Measurements from ENCODE around the gene SERBP1.
"Not testable (repeated sequence)": the region's sequence is repeated elsewhere in the genome, so short reads cannot be mapped to it uniquely, and the experiment has no call there.

The SERBP1 gene

DNA sequence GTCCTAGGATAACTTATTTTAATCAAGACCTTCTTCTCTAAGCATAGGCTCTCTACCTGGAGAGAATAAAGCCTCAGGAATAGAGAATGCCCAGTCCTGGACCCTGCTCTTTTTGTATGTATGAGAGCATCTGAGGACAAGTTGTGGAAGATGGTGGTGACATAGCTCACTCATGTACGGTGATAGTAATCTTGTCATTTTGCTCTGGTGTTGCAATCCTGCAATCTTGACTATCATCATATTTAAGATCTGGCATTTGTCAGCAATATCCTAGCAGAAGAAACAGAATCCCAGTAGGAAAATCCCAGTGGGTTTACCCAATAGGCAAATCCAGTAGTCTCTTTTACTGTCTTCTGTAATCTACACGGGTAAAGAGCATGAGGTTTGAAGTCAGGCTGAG, 21.6 kb upstream of the SERBP1 start:
- Histone ChIP-seq H3K36me3 (ENCODE audit: control insufficient read depth, insufficient read depth, low read length) (no peaks in the 10 kb centered on the region), H3K4me3 (replicated peaks; ENCODE audit: low read depth, low read length) (no peak overlapping the region), H3K27me3 (replicated peaks; ENCODE audit: control insufficient read depth, insufficient read depth, low read length) (no peaks in the 10 kb centered on the region)
- DNase-seq (ENCODE audit: extremely low read depth, insufficient read length), result no peak
- TF ChIP-seq, protein P1, sequence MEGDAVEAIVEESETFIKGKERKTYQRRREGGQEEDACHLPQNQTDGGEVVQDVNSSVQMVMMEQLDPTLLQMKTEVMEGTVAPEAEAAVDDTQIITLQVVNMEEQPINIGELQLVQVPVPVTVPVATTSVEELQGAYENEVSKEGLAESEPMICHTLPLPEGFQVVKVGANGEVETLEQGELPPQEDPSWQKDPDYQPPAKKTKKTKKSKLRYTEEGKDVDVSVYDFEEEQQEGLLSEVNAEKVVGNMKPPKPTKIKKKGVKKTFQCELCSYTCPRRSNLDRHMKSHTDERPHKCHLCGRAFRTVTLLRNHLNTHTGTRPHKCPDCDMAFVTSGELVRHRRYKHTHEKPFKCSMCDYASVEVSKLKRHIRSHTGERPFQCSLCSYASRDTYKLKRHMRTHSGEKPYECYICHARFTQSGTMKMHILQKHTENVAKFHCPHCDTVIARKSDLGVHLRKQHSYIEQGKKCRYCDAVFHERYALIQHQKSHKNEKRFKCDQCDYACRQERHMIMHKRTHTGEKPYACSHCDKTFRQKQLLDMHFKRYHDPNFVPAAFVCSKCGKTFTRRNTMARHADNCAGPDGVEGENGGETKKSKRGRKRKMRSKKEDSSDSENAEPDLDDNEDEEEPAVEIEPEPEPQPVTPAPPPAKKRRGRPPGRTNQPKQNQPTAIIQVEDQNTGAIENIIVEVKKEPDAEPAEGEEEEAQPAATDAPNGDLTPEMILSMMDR (IDR thresholded peaks at IDR 0.05; ENCODE audit: insufficient read depth, low read length, poor library complexity, severe bottlenecking), result no peak

DNA sequence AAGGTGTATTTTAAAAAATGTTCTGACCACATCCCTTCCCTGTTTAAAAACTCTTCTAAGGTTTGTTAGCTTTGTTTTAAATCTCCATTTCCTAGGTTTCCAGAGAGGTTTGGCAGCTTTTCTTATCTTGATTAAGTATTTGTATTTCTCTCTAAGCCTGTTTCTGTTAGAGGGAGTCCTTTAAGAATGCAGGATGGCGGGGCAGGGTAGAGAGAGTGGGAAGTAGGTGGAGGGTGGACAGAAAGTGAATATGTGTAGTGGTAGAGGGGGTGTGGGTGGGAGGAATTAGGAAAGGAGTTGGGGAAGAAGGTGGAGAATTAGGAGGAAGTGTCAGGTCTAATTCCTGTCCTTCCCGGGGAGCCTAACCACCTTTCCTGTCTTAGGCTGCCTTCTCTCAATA, 21.2 kb upstream of the SERBP1 start:
- Histone ChIP-seq H3K27me3 (replicated peaks; ENCODE audit: control insufficient read depth, insufficient read depth, low read length) (no peaks in the 10 kb centered on the region), H3K4me3 (replicated peaks; ENCODE audit: low read depth, low read length) (no peak overlapping the region), H3K36me3 (ENCODE audit: control insufficient read depth, insufficient read depth, low read length) (no peaks in the 10 kb centered on the region)
- DNase-seq (ENCODE audit: extremely low read depth, insufficient read length), result no peak
- TF ChIP-seq, protein P1 (IDR thresholded peaks at IDR 0.05; ENCODE audit: insufficient read depth, low read length, poor library complexity, severe bottlenecking), result no peak

DNA sequence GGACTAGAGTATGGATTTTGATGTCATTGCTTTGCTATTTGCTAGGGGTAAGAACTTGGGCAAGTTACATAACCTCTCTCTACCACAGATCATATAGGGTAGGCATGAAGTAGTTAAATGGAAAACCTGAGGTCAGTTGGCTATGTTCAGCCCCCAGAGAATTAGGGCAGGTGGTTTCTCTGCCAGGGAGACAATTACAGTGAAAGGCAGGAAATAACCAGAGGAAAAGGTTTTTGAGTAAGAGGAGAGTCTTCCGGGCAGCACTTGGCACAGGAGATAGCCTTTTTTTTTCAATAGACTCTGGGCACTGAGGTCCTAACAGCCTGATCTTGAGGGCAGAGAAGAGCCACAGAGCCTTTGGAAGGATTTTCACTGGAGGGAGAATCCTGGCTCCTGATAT, 16.7 kb upstream of the SERBP1 start:
- no peaks in the 10 kb centered on the region for H3K36me3 ChIP-seq (ENCODE audit: control insufficient read depth, insufficient read depth, low read length)
- TF ChIP-seq, protein P1 (IDR thresholded peaks at IDR 0.05; ENCODE audit: insufficient read depth, low read length, poor library complexity, severe bottlenecking), result no peak

DNA sequence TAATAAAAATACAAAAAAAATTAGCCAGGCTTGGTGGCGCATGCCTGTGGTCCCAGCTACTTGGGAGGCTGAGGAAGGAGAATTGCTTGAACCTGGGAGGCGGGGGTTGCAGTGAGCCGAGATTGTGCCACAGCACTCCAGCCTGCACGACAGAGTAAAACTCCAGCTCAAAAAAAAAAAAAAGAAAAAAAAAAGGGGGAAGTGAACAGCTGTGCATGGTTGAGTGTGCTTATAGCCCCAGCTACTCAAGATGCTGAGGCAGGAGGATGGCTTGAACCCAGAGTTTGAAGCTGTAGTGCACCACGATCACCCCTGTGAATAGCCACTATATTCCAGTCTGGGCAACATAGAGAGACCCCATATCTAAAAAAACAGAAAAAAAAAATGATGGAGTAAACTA, 15.8 kb upstream of the SERBP1 start:
- not testable (repeated sequence) for DNase-seq (ENCODE audit: extremely low read depth, insufficient read length); H3K4me3 ChIP-seq (replicated peaks; ENCODE audit: low read depth, low read length); H3K36me3 ChIP-seq (ENCODE audit: control insufficient read depth, insufficient read depth, low read length); H3K27me3 ChIP-seq (replicated peaks; ENCODE audit: control insufficient read depth, insufficient read depth, low read length)

More for the DNA sequence above, 16.7 kb upstream of the SERBP1 start:
- Histone ChIP-seq H3K27me3 (replicated peaks; ENCODE audit: control insufficient read depth, insufficient read depth, low read length) (no peaks in the 10 kb centered on the region), H3K4me3 (replicated peaks; ENCODE audit: low read depth, low read length) (no peak overlapping the region)
- no peak for DNase-seq (ENCODE audit: extremely low read depth, insufficient read length)

DNA sequence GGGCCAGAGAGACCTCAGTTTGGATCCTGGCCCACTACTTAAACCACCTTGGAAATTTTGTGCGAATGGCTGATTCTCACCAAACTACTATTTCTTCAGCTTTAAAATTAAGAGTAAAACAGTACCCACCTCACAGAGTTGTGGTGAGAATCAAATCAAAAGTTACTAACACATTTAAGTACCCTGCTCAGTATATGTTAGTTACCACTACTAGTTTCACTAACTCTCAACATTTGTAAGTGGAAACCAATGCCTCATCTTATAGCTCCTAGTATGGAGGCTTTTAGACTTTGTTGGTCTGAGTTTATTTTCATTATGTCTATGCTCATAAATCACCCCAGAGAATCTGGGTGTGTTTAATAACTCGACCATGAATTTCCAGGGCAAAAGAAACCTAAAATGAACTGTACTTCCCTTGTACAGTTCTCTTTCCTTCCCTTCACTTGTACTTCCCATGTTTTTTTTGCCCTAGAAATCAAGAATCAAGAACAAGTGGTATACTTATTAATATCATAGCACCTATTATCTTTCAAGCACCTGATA, 11.6 kb upstream of the SERBP1 start:
- H3K4me3 ChIP-seq (replicated peaks; ENCODE audit: low read depth, low read length), result no peak overlapping the region
- no peak for DNase-seq (ENCODE audit: extremely low read depth, insufficient read length)
- H3K36me3 ChIP-seq (ENCODE audit: control insufficient read depth, insufficient read depth, low read length), result no peaks in the 10 kb centered on the region
- TF ChIP-seq, protein P1 (IDR thresholded peaks at IDR 0.05; ENCODE audit: insufficient read depth, low read length, poor library complexity, severe bottlenecking), result no peak
- H3K27me3 ChIP-seq (replicated peaks; ENCODE audit: control insufficient read depth, insufficient read depth, low read length), result no peaks in the 10 kb centered on the region

DNA sequence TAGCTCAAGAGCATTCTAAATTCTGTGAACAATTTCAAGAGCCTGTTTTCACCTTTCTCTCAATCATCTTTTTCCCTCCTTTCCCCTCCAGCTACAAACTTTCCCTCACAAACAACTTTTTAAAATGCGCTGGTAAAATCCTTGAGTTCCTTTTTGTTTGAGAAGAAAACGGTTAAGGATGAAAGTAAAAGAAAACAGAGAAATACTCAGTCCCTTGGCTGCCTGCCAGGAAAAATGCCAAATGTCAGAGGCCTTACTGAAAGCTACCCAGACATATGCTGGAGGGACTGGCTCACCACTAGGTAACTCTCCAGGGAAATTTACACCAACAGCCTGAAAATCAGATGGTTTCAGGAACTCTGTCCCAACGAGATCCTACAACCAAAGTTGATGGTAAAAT, 11.0 kb upstream of the SERBP1 start:
- no peak overlapping the region for H3K4me3 ChIP-seq (replicated peaks; ENCODE audit: low read depth, low read length)
- H3K27me3 ChIP-seq (replicated peaks; ENCODE audit: control insufficient read depth, insufficient read depth, low read length), result no peaks in the 10 kb centered on the region
- H3K36me3 ChIP-seq (ENCODE audit: control insufficient read depth, insufficient read depth, low read length), result no peaks in the 10 kb centered on the region
- TF ChIP-seq, protein P1 (IDR thresholded peaks at IDR 0.05; ENCODE audit: insufficient read depth, low read length, poor library complexity, severe bottlenecking), result no peak
- no peak for DNase-seq (ENCODE audit: extremely low read depth, insufficient read length)

All from GM06990 (cell line).